ENCODE data around the gene ELAVL2. TPM values are rescaled to one million over a fixed set of nuclear protein-coding genes. Genes with fewer than 3 reads are reported as not detected.

Gene ELAVL2
- total RNA-seq, 1 experiment from 2014 or later: 16.8 TPM

DNA sequence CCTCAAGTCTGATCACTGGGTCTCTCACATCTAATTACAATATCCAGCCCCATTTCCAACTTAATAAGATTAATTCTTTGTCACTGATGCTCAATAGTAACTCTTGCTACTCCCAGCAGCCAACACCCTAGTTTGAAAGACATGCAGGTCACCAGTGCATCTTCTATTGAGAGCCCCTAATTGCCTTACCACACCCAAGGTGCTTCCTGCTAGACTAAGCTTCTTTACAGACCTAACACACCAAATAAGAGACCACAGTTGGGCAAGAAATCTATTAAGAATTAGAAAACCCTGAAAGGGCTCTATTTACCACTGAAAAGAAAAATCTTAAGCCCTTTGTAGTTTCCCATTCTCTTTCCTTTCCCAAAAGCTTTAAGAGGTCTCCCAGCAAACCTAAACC is 26.5 kb downstream of the ELAVL2 start:
- DNase-seq: no peak
- Histone ChIP-seq H2BK15ac (ENCODE audit: low read depth, low read length) (no peak overlapping the region), H3K9ac (ENCODE audit: extremely low read depth, insufficient read length, low read length) (no peak overlapping the region), H3K4me2 (ENCODE audit: insufficient read depth, insufficient read length, low read length) (no peak overlapping the region), H3K27ac (ENCODE audit: insufficient read length, low read depth, low read length) (no peak overlapping the region), H3K79me1 (ENCODE audit: insufficient read depth, low read depth, low read length, poor library complexity, severe bottlenecking) (peaks cover 16% of the 10 kb centered on the region), H3K9me3 (ENCODE audit: control insufficient read depth, low read depth, low read length) (no peaks in the 10 kb centered on the region), H4K91ac (ENCODE audit: insufficient read length, low read depth, low read length) (no peak overlapping the region), H4K5ac (ENCODE audit: insufficient read length, low read depth, low read length) (no peak overlapping the region), H3K18ac (ENCODE audit: insufficient read length, low read depth, low read length) (no peak overlapping the region), H3K4me1 (ENCODE audit: insufficient read depth, low read length) (peaks cover 21% of the 10 kb centered on the region), H3K23ac (ENCODE audit: insufficient read length, low read depth, low read length) (no peak overlapping the region), H3K79me2 (ENCODE audit: insufficient read depth, low read length) (peaks cover 49% of the 10 kb centered on the region; the same call in 1 of the 2 replicates), H4K20me1 (ENCODE audit: control insufficient read depth, insufficient read depth, insufficient read length) (peaks cover 2% of the 10 kb centered on the region), H3K27me3 (ENCODE audit: insufficient read depth, low read length) (no peaks in the 10 kb centered on the region), H4K8ac (replicated peaks; ENCODE audit: insufficient read length, low read depth, low read length) (no peak overlapping the region), H3K23me2 (ENCODE audit: insufficient read length, low read depth, low read length, poor library complexity, severe bottlenecking) (no peaks in the 10 kb centered on the region), H2AFZ (ENCODE audit: low read length) (no peak overlapping the region), H2BK5ac (ENCODE audit: insufficient read length, low read length) (no peak overlapping the region), H3K14ac (ENCODE audit: insufficient read depth, low read length) (no peak overlapping the region), H3T11ph (ENCODE audit: low read length) (no peak overlapping the region), H2AK5ac (ENCODE audit: insufficient read length, low read length) (no peak overlapping the region), H3K4ac (ENCODE audit: low read depth, low read length) (no peak overlapping the region), H3K56ac (ENCODE audit: insufficient read length, low read depth, low read length) (no peak overlapping the region), H2BK20ac (ENCODE audit: low read depth, low read length, poor library complexity, severe bottlenecking) (no peak overlapping the region), H2BK120ac (ENCODE audit: low read depth, low read length, poor library complexity, severe bottlenecking) (no peak overlapping the region), H2BK12ac (ENCODE audit: insufficient read length, low read depth, low read length) (no peak overlapping the region)
- Mint-ChIP-seq H3K9me3 (no peaks in the 10 kb centered on the region), H3K36me3 (ENCODE audit: insufficient read depth in 1 of 3, low read depth in 3 of 3) (peaks cover 0 to 2% (median 0%) of the 10 kb centered on the region in 3 experiments; a peak in 2 of 7 replicates), H3K4me1 (peaks cover 68 to 69% of the 10 kb centered on the region in 2 experiments), H3K27me3 (ENCODE audit: low read depth) (no peaks in the 10 kb centered on the region), H3K27ac (peak overlapping the region in 2 of 3 experiments; percentile 50 to 74; a peak in 2 of 7 replicates), H3K4me3 (no peak overlapping the region; a peak in 1 of 5 replicates)
- TF ChIP-seq, protein P1, sequence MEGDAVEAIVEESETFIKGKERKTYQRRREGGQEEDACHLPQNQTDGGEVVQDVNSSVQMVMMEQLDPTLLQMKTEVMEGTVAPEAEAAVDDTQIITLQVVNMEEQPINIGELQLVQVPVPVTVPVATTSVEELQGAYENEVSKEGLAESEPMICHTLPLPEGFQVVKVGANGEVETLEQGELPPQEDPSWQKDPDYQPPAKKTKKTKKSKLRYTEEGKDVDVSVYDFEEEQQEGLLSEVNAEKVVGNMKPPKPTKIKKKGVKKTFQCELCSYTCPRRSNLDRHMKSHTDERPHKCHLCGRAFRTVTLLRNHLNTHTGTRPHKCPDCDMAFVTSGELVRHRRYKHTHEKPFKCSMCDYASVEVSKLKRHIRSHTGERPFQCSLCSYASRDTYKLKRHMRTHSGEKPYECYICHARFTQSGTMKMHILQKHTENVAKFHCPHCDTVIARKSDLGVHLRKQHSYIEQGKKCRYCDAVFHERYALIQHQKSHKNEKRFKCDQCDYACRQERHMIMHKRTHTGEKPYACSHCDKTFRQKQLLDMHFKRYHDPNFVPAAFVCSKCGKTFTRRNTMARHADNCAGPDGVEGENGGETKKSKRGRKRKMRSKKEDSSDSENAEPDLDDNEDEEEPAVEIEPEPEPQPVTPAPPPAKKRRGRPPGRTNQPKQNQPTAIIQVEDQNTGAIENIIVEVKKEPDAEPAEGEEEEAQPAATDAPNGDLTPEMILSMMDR (conservative IDR thresholded peaks at IDR 0.05): no peak
